Measurements from ENCODE around the gene BFSP2.

DNA sequence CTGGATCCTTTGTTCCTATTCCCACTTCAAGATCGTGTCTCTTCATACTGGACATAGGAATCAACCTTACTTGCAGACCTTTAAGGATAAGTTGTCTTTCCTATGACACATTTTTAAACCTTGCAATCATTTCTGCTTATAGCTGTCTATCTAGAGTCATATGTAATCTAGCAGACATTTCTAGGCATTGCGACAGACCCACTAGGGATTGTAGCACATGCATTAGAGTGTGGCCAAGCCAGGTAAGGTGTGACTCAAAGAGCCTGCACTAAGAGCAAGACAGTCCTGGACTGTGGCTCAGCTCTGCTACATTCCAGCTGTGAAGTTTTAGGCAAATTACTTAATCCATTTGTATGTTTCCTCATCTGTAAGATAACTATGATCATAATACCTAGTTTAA lies 38.8 kb upstream of the BFSP2 start:
- TF ChIP-seq, protein P1, sequence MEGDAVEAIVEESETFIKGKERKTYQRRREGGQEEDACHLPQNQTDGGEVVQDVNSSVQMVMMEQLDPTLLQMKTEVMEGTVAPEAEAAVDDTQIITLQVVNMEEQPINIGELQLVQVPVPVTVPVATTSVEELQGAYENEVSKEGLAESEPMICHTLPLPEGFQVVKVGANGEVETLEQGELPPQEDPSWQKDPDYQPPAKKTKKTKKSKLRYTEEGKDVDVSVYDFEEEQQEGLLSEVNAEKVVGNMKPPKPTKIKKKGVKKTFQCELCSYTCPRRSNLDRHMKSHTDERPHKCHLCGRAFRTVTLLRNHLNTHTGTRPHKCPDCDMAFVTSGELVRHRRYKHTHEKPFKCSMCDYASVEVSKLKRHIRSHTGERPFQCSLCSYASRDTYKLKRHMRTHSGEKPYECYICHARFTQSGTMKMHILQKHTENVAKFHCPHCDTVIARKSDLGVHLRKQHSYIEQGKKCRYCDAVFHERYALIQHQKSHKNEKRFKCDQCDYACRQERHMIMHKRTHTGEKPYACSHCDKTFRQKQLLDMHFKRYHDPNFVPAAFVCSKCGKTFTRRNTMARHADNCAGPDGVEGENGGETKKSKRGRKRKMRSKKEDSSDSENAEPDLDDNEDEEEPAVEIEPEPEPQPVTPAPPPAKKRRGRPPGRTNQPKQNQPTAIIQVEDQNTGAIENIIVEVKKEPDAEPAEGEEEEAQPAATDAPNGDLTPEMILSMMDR (IDR thresholded peaks at IDR 0.05): no peak
- TF ChIP-seq POLR2A (IDR thresholded peaks at IDR 0.05): no peak
